Superior temporal gyrus (tissue), 1 donor: ENCODE measurements around the gene XXYLT1.

Experiments used
- DNase-seq: peaks from one replicate; pipeline ENCODE4 v3.0.0-alpha.2; 2016; ENCODE audit errors: extremely low spot score

Gene XXYLT1

DNA sequence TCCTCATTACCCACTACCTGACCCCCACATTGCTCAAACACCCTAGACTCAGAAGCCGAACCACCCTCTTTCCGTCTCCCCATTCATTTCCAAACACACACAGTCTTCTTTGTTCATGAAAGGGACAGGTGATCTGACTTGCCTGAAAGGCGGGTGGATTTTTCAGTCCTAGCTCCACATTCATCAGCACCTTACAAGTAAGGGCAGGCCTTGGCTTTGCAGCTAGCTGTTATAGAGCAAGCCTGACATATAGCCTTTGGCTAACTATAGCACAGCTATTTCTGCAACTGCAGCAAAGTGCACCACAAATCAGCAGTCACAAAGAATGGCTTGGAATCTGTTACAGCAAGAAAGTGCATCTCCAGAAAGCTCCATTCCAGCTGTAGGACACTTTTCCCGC is 139.8 kb downstream of the XXYLT1 start:
- DNase-seq = no peak

GRCh38 chr3:195129644-195130492 is 141.1 kb downstream of the XXYLT1 start:
- DNase-seq = no peak

DNA sequence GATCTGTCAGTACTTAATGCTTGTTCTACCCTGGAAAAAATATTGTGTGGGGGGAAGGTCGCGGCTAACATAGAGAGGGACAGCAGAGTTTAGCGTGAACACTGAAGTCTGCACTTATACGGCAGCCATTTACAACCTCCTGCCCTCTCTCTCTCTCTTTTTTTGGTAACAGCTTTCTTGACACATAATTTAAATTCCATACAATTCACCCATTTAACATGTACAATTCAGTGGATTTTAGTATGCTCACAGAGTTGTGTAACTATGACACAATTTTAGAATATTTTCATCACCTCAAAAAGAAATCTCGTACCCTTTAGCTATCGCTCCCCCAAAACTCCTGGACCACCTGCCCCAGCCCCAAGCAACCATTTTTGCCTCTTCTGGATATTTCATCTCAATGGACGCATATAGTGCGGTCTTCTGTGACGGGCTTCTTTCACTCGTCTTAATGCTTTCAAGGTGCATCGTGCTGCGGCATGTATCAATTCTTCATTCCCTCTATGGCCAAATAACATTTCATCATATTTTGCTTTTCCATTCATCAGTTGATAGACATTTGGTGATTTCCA is 141.8 kb downstream of the XXYLT1 start:
- no peak for DNase-seq

DNA sequence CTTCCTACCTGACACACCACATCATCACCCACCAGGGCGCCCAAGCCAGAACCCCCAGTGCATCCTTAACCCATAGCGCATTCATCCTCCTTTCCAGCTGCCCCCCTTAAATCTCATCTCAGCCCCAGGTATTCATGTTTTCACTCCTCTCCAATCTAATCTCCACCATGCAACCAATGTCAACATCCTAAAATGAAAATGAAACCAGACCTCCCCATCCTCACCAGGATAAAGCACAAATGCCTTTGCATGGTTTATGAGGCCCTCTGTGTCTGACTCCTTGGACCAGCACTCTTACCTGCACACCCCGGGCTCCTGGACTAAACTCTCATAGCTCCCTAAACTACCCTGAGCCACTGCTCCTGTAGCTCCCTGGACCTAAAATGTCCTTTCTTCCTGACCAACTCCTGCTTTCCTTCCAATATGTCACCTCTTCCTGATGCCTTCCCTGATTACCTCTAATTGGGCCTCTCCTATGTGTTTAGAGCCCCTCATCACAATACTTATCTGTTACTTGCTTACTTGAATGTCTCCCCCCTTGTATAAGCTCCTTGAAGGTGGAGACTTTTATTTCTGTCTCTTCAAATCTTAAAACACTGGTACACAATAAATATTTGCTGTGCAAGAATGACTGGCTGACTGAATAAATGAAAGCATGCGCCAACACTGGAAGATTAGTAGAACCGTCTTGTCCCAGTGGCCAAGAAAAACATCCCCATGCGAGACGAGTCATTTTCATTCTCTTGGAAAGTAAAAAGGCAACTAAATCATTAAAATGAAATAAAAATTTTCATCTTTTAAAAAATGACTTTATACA is 142.5 kb downstream of the XXYLT1 start:
- no peak for DNase-seq

DNA sequence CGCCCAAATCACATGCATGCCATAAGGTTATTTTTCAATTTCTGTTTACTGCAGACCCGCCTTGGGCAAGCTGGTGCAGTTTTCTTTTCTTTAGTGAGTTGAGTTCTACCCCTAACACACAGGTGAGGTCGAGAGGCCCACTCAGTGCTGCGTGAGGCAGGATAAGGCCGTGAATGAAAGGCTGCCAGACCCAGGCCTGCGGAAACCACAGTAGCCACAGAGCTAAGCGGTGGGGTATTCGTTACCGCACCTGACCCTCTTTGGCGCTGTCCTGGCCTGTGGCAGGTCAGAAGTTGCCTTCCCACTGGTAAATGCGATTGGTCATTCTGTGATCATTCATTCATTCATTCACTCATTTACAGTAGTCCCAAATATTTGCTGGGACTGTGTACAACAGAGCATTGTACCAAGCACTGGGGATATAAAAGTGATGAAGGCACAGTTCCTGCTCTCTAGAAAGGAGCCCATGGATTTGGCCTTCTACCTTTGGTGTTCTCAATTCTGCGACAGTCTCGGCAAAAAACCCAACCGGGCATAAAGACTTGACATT is 144.8 kb downstream of the XXYLT1 start:
- no peak for DNase-seq

DNA sequence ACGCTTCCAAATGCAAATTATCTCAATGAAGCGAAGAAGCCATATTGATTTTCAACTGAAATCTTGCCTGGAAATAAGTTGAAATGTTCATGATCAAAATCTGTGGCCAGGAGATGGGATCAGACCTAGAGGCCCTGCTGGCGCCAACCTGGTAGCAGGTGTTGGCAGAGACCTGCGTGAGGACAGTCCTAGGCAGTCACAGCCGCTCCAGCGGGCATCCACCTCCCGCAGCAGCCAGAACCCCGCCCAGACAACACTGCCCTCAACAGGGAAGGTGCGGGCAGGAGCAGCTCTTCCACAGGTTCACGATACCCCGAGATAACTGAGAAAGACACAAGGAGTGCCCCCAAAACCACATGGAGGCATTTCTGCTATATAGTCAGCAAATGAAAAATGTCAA is 145.3 kb downstream of the XXYLT1 start:
- DNase-seq = no peak

GRCh38 chr3:195124378-195124992 is 146.5 kb downstream of the XXYLT1 start:
- DNase-seq = no peak

DNA sequence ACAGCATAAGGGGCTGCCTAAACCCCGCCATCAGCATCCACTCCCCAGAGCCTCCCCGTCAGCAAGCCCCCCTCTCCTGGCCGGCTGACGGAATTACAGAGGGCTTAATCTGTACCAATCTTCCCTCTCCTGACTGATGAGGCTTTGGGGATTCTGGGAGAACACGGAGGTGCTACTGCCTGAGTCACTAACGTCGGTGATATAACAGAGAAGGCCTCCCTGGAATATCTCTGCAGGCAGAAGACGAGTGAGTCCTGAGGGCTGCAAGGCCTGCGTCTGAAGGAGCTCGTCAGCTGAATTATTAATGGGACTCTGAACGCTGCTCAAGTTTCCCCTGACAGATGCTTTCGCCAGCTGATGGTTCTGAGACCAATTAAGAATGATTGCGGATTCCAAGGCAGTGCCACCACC is 147.7 kb downstream of the XXYLT1 start:
- DNase-seq = no peak

DNA sequence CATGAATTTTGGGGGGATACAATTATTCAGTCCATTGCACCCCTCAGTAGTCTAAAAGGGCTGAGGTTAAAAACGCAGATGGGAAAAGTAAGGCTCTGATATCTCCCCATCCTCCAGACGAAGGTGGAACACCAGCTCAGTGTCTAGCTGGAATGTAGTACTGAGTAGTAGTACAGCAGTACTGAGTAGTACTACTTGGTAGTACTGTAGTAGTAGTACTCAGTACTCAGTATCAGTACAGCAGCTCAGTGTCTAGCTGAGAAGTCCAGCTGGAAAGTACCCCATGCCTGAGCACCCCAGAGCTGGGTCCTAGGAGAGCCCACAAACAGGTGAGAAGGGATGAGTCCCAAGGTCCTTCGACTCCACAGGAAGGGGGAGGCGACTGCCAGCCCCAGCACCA is 148.7 kb downstream of the XXYLT1 start:
- DNase-seq = no peak

GRCh38 chr3:195120267-195120601 is 150.7 kb downstream of the XXYLT1 start:
- no peak for DNase-seq

GRCh38 chr3:195119461-195120266 is 151.3 kb downstream of the XXYLT1 start:
- peak; percentile 25 for DNase-seq

DNA sequence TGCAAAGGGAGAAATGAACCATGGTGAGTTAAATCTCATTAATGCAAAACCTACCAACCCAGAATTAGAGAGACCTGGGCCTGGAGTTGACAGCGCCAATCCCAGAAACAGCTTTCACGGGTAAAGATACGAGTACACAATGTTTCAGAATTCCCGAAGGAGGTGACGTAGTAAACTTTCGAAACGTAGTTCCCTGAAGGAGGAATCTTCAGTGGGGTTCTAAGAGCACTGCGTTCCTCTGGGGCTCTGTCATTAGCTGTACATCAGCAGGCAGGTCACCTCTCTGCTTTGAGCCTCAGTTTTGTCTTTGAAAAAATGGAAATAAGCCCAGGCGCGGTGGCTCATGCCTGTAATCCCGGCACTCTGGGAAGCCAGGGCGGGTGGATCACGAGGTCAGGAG is 152.3 kb downstream of the XXYLT1 start:
- no peak for DNase-seq

GRCh38 chr3:195117978-195118581 is 152.9 kb downstream of the XXYLT1 start:
- DNase-seq = no peak

DNA sequence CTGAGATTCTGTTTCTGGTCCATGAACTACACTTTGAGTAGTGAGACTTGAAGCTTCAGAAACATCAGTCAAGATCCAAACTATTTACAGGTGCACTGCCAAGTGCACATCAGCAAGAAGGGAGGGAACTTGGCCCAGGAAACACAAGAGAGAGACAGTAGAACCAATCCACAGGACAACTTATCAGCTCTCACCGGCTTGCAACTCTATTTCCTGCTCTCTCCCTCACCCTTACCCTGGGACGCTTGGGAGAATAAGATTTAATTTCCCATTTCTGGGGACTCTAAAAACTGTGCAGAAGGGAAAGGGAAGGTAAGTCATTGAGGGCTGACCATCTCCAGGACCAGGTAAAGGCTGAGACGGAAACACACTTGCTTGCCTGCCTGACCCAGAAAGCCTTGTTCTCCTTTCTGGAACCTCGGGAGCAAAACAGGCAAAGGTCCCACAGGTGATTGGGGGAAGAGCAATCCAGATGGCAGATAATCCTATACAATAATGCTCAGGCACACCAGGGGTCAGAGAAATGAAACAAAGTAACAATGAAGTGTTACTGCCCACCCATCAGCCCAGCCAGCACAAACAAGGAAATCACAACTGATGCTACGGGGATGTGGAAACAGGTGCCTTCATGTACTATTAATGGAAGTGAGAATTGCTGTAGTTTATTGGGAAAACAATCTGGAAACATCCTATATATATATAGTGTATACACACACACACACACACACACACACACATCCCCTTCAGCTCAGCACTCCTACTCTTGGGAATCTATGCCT is 154.4 kb downstream of the XXYLT1 start:
- DNase-seq = no peak

DNA sequence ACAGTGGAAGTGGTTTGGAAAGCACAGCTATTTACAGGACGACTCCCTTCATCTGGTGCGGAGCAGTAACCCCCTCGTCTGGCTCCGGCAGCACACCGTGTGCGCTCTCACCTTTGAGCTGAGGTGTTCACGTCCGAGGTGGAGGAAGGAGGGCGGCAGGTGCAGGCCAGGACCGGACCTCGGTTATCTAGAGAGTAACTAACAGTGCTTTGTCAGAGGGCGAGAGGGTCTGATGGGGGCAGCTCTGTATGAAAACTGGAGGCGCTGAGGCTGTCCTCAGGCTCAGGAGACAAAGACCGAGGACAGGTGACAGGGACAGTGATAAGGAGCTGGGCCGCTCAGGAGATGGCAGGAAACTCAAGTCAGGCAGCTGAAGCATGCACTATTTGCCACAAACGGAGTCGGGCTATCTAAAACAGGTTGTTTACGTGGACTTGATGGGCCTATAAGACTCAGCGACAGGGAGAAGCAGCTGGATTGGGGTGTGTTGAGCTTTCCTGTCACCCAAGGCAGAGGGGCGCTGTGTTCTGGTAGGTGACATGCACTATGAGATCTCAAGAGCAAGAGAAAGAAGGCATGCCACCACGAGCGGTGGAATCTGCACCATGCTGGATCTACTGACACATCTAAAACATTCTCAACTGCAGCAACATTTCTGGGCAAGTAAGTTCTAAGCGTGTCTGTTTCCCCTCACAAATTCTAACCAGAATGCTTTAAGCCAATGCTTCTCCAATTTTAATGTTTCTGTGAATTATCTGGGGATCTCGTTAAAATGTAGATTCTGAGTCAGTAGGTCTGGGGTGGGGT is 155.2 kb downstream of the XXYLT1 start:
- no peak for DNase-seq

DNA sequence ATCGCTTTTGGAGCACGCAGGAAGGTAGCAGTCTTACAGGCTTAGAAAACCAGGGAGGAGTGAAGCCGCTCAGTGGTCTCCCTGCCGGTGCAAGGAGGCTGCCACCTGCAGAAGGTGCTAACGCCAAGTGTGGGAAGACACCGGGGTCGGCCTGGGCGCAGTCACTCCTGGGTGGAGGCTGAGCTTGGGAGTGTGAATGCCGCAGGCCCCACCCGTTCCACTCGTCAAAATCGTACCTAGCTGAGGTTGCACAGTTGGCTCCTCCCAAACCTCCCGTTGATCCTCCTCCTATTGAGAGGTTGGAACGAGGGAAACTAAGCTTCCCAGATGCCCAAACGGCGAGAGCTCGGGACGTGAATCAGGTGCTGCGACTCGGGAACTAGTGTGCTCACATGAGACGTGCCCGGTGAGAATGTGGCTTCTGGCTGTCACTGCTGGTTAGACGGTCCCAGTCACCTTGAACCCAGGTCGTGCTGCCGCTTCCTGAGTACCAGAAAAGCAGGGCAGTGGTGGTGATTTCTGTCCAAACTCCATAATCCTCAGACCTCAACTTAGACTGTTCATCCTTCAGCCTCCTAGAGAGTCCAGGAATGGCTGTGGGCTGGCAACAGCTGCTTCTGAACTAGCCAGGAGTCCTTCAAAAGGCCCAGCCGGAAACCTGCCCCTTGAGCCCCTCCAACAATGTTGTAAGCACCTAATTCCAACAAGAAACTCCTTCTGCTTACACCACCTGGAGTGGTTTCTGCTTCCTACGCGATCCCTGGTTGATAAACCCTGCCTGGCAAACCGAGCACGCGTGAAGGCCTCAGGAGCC is 156.0 kb downstream of the XXYLT1 start:
- no peak for DNase-seq

DNA sequence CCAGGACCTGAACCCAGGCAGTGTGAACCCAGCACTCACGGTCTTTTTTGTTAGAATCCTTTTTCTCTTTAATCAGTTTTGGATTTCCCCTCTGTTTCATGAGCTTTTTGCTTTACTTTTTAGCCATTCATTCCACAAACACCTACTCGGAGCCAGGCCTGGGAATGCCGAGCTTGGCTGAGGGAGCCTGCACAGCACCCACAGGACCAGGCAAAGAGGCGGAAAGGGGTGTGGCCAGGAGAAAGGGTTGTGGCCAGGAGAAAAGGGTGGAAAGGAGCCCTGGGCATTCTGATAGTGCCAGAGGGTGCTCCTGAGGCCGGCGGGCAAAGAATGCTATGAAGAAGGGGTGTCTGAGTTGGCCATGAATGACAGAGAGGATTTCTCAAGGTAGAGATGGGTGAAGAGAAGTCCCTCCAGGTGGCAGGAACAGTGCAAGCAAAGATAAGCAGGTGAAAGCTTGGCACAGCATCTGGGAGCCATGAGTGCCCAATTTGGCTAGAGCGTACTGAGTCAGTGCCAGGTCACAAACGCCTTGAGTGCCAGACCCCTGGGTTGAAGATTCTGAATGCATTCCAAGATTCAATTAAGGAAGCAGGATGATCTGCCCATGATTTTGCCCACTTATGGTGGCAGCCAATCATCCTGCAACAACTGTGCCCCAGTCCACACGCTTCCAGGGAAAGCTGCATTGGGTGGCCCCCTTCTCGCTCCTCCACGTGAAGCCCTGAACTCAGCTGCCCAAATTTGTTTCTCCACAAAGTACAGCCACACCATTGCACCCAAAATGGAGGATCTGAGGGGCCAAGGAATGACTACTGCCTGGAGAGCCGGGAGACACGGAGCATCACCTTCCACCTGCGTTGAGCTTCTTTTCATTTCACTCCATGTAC is 157.2 kb downstream of the XXYLT1 start:
- DNase-seq = no peak
